Measurements from ENCODE around the gene SMARCD2.

- TF ChIP-seq CTCF (IDR thresholded peaks at IDR 0.05; ENCODE audit: insufficient read depth, low read length) (no peak), GABPA (IDR thresholded peaks at IDR 0.05; ENCODE audit: low read depth) (no peak), POLR2AphosphoS5 (IDR thresholded peaks at IDR 0.05; ENCODE audit: low read depth) (no peak), REST (IDR thresholded peaks at IDR 0.05; ENCODE audit: insufficient replicate concordance, low read depth) (no peak)
Measured at GRCh38 chr17:63785556-63785955, 56.9 kb downstream of the SMARCD2 start.
